ENCODE data around the gene CEP97.
A peak's percentile ranks its signal among the peaks of the same experiment; 100 is the strongest.
"Not testable (repeated sequence)": the region's sequence is repeated elsewhere in the genome, so short reads cannot be mapped to it uniquely, and the experiment has no call there.

CEP97 gene

GRCh38 chr3:101724329-101725193 is at the start of gene CEP97:
CEP97 (plus strand) TSS chr3:101724614; CDS start chr3:101724677, 63 bp downstream.
- peak; percentile 96 for DNase-seq

- DNase-seq: peak; percentile 76
Observed at GRCh38 chr3:101675709-101676215, 48.7 kb upstream of the CEP97 start.

- peak; percentile 98 for DNase-seq
Observed at GRCh38 chr3:101676216-101676764, 48.1 kb upstream of the CEP97 start.

GRCh38 chr3:101676765-101677435 is 47.5 kb upstream of the CEP97 start, which contains the start of gene ZBTB11:
ZBTB11 (minus strand) TSS chr3:101677132; CDS start chr3:101676914, 218 bp downstream.
- peak; percentile 100 for DNase-seq

- no peak for DNase-seq
Observed at GRCh38 chr3:101677436-101678286, 46.8 kb upstream of the CEP97 start.

GRCh38 chr3:101678837-101679236 is 45.6 kb upstream of the CEP97 start:
- not testable (repeated sequence) for DNase-seq

- no peak for DNase-seq
Observed at GRCh38 chr3:101680466-101680865, 43.9 kb upstream of the CEP97 start.

- no peak for DNase-seq
Observed at GRCh38 chr3:101685050-101685400, 39.4 kb upstream of the CEP97 start.

- no peak for DNase-seq
Observed at GRCh38 chr3:101685870-101686307, 38.5 kb upstream of the CEP97 start.

GRCh38 chr3:101687142-101687931 is 37.1 kb upstream of the CEP97 start:
- DNase-seq: no peak

GRCh38 chr3:101689286-101689685 is 35.1 kb upstream of the CEP97 start:
- DNase-seq: no peak

GRCh38 chr3:101690972-101691371 is 33.4 kb upstream of the CEP97 start:
- no peak for DNase-seq

- not testable (repeated sequence) for DNase-seq
Observed at GRCh38 chr3:101691685-101692671, 32.4 kb upstream of the CEP97 start.

GRCh38 chr3:101693540-101693939 is 30.9 kb upstream of the CEP97 start:
- peak; percentile 76 for DNase-seq

GRCh38 chr3:101694836-101695235 is 29.6 kb upstream of the CEP97 start:
- DNase-seq: not testable (repeated sequence)

- no peak for DNase-seq
Observed at GRCh38 chr3:101695779-101696372, 28.5 kb upstream of the CEP97 start.

- DNase-seq: no peak
Observed at GRCh38 chr3:101701696-101702634, 22.4 kb upstream of the CEP97 start.

GRCh38 chr3:101702726-101703125 is 21.7 kb upstream of the CEP97 start:
- no peak for DNase-seq

GRCh38 chr3:101703169-101703568 is 21.2 kb upstream of the CEP97 start:
- DNase-seq: no peak
